ENCODE data around the gene GRIN1. TPM values are rescaled to one million over a fixed set of nuclear protein-coding genes. Genes with fewer than 3 reads are reported as not detected.

The GRIN1 gene
- total and polyA plus RNA-seq, 10 of the 15 experiments (the other 5 are each of a cell fraction or from before 2014, with no cell fraction given) = 0.05 to 0.10 (median 0.06) TPM; not detected in 6

DNA sequence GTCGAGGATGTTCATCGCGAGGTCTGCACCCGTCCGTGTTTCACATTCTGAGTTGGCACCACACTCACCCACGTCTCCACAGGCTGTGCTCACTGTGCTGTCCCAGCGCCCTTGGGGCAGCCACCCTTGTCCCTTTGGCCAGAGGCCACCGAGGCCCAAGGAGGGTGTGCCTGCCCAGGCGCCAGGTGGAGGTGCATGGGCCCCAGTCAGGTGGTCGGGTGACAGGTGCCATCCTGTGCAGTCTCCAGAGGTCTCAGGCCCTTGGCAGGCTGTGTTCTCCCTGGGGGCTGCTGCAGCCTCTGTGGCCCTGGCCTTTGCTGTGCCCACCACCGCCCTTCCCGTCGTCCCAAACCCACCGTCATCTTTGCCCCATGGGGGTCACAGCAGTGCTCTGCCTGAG lies 39.7 kb upstream of the GRIN1 start:
- ChIA-PET SMC1A (ENCODE audit: uncharacterized antibody, unreplicated experiment) (no interaction called here), CTCF (no interaction called here), RAD21 (ENCODE audit: unreplicated experiment) (no interaction called here), POLR2A (no interaction called here)
- no peak for TF ChIP-seq NFYB (IDR thresholded peaks at IDR 0.05; ENCODE audit: insufficient read depth, low read depth, low read length)
- no peak for TF ChIP-seq TARDBP (IDR thresholded peaks at IDR 0.05; ENCODE audit: borderline replicate concordance)
- TF ChIP-seq, protein P1, sequence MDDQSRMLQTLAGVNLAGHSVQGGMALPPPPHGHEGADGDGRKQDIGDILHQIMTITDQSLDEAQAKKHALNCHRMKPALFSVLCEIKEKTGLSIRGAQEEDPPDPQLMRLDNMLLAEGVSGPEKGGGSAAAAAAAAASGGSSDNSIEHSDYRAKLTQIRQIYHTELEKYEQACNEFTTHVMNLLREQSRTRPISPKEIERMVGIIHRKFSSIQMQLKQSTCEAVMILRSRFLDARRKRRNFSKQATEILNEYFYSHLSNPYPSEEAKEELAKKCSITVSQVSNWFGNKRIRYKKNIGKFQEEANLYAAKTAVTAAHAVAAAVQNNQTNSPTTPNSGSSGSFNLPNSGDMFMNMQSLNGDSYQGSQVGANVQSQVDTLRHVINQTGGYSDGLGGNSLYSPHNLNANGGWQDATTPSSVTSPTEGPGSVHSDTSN (IDR thresholded peaks at IDR 0.05; ENCODE audit: insufficient replicate concordance, low read depth, low read length) = no peak
- TF ChIP-seq ATF7 (IDR thresholded peaks at IDR 0.05; ENCODE audit: low read depth) = no peak
- no peak for TF ChIP-seq MXI1 (IDR thresholded peaks at IDR 0.05; ENCODE audit: low read depth, low read length)
- TF ChIP-seq ZBED1 (IDR thresholded peaks at IDR 0.05; ENCODE audit: borderline replicate concordance) = no peak
- TF ChIP-seq NFYA (IDR thresholded peaks at IDR 0.05; ENCODE audit: borderline replicate concordance, low read depth, low read length) = no peak
- no peak for TF ChIP-seq ZNF384 (IDR thresholded peaks at IDR 0.05; ENCODE audit: borderline replicate concordance, low read depth, low read length)
- no peak for TF ChIP-seq PAX5 (IDR thresholded peaks at IDR 0.05; ENCODE audit: borderline replicate concordance, low read depth, low read length)
- no peak for TF ChIP-seq NR2C1 (IDR thresholded peaks at IDR 0.05)
- no peak for TF ChIP-seq SMAD1 (IDR thresholded peaks at IDR 0.05; ENCODE audit: low read depth, partially characterized antibody)
- DNase-seq (ENCODE audit: low read depth, low spot score) (no peak), FAIRE-seq (no peak), ATAC-seq (no peak)
- H3K9ac ChIP-seq (ENCODE audit: control insufficient read depth, insufficient read depth, low read length) = no peak overlapping the region
- WGBS (ENCODE audit: insufficient coverage, insufficient replicate concordance, low lambda C conversion rate, missing lambda C conversion rate) = 84% methylated on average over 14 of the region's 14 CpGs
- H3K9me3 ChIP-seq (replicated peaks; ENCODE audit: control insufficient read depth, insufficient read depth, low read length) = peaks cover 15% of the 10 kb centered on the region; the same call in 2 of the 3 replicates
- peaks cover 32 to 49% of the 10 kb centered on the region in 2 experiments; a peak in 3 of 4 replicates for H3K36me3 ChIP-seq (ENCODE audit: control insufficient read depth in 2 of 2, insufficient read depth in 2 of 2, low read length in 1 of 2)
- no peak overlapping the region for H3K27ac ChIP-seq (ENCODE audit: control insufficient read depth, insufficient read depth)
- intact Hi-C loops (cut with micrococcal nuclease; ENCODE audit: unreplicated experiment) = no loop called here
- in situ Hi-C loops (cut with MboI) = no loop called here
- H3K4me1 ChIP-seq (ENCODE audit: control insufficient read depth, insufficient read depth, low read length) = peaks cover 11% of the 10 kb centered on the region
- H3K27me3 ChIP-seq (replicated peaks in 1 of 2; ENCODE audit: control insufficient read depth in 2 of 2, insufficient read depth in 2 of 2, low read length in 1 of 2) = no peaks in the 10 kb centered on the region
- no TSS peak for BruUV-seq (replicated peaks)
- H2AFZ ChIP-seq (ENCODE audit: control insufficient read depth, low read depth, low read length) = no peak overlapping the region
- no peak overlapping the region for H3K4me2 ChIP-seq (ENCODE audit: control insufficient read depth, insufficient read depth)
- H4K20me1 ChIP-seq (ENCODE audit: control insufficient read depth, insufficient read depth) = no peaks in the 10 kb centered on the region
- H3K79me2 ChIP-seq (ENCODE audit: control insufficient read depth, insufficient read depth, low read length) = no peaks in the 10 kb centered on the region
- no peak overlapping the region for H3K4me3 ChIP-seq
